Naive thymus-derived CD4-positive, alpha-beta T cell (primary cell): ENCODE results near the gene RIMS1. TPM values are rescaled to one million over a fixed set of nuclear protein-coding genes. Genes with fewer than 3 reads are reported as not detected.

Experiments used
- ATAC-seq: fragments of 150-1000 bp; cut with Tn5 transposase; 2 replicates; pipeline ENCODE4 v1.10.0; 2021; ENCODE audit warnings: mild to moderate bottlenecking, moderate library complexity
- CTCF ChIA-PET: fragments of 350-600 bp; sonication (Branson Sonifier 250); formaldehyde crosslinking; loops from one replicate; lab custom pipeline; 2021; ENCODE audit warnings: antibody characterized with exemption; lab: Charles Lee
- POLR2A ChIA-PET: fragments of 350-600 bp; sonication (Branson Sonifier 250); formaldehyde crosslinking; loops from one replicate; lab custom pipeline; 2021; ENCODE audit warnings: antibody characterized with exemption, inconsistent platforms; lab: Charles Lee
- DNase-seq, 9 donors: peaks; one replicate each; pipeline versions ENCODE4 v3.0.0 to v3.0.0-alpha.2; 2020 to 2022; ENCODE audit warnings: mixed read lengths in 1 of 9
- H3K27ac ChIP-seq: one replicate; pipeline ENCODE4 v1.7.0; 2013; ENCODE audit warnings: mild to moderate bottlenecking, low read depth, low read length, moderate library complexity
- H3K27me3 ChIP-seq, 2 donors: one replicate each; pipeline ENCODE4 v1.7.0; 2013; ENCODE audit warnings: low read length in 2 of 2, mild to moderate bottlenecking in 2 of 2, moderate library complexity in 2 of 2; ENCODE audit not compliant: control insufficient read depth in 2 of 2, insufficient read depth in 2 of 2
- H3K36me3 ChIP-seq, 3 experiments: 1 replicate in 2 of 3; 2 replicates in 1 of 3; pipeline ENCODE4 v1.7.0; 2013; ENCODE audit warnings: low read length in 3 of 3, mild to moderate bottlenecking in 3 of 3, moderate library complexity in 1 of 3; ENCODE audit not compliant: insufficient read depth in 3 of 3, control insufficient read depth in 2 of 3
- H3K4me1 ChIP-seq, 2 donors: one replicate each; pipeline ENCODE4 v1.7.0; 2013; ENCODE audit warnings: low read length in 2 of 2, mild to moderate bottlenecking in 2 of 2, moderate library complexity in 1 of 2; ENCODE audit not compliant: control insufficient read depth in 2 of 2, insufficient read depth in 2 of 2
- H3K4me3 ChIP-seq: 2 replicates; pipeline ENCODE4 v1.7.0; 2013; ENCODE audit warnings: mild to moderate bottlenecking, low read length
- H3K9me3 ChIP-seq, 3 experiments: 1 replicate in 2 of 3; 2 replicates in 1 of 3; pipeline ENCODE4 v1.7.0; 2013; ENCODE audit warnings: low read length in 3 of 3; ENCODE audit not compliant: control insufficient read depth in 2 of 3
- H3K27ac Mint-ChIP-seq, 9 donors: one replicate each; pipeline ENCODE4 v1.8.0; 2020 to 2022; ENCODE audit warnings: mixed read lengths in 9 of 9, mild to moderate bottlenecking in 8 of 9, moderate library complexity in 5 of 9, inconsistent platforms in 2 of 9
- H3K27me3 Mint-ChIP-seq, 5 donors: one replicate each; pipeline ENCODE4 v1.8.0; 2021 to 2022; ENCODE audit warnings: mixed read lengths in 5 of 5, mild to moderate bottlenecking in 1 of 5
- H3K36me3 Mint-ChIP-seq, 5 donors: one replicate each; pipeline ENCODE4 v1.8.0; 2020 to 2022; ENCODE audit warnings: mixed read lengths in 5 of 5, mild to moderate bottlenecking in 3 of 5, inconsistent platforms in 1 of 5
- H3K4me1 Mint-ChIP-seq, 7 donors: one replicate each; pipeline ENCODE4 v1.8.0; 2020 to 2022; ENCODE audit warnings: mixed read lengths in 7 of 7, mild to moderate bottlenecking in 3 of 7, inconsistent platforms in 1 of 7
- H3K4me3 Mint-ChIP-seq, 10 donors: one replicate each; pipeline ENCODE4 v1.8.0; 2020 to 2022; ENCODE audit warnings: mild to moderate bottlenecking in 10 of 10, mixed read lengths in 10 of 10, moderate library complexity in 6 of 10, inconsistent platforms in 2 of 10
- H3K9me3 Mint-ChIP-seq, 11 donors: one replicate each; pipeline ENCODE4 v1.8.0; 2020 to 2022; ENCODE audit warnings: mixed read lengths in 11 of 11, mild to moderate bottlenecking in 4 of 11, inconsistent platforms in 1 of 11, moderate library complexity in 1 of 11
- intact Hi-C, 2 donors: fragments of 100-400 bp; cut with micrococcal nuclease; formaldehyde crosslinking; loops; one replicate each; pipeline ENCODE4 v1.15.1; 2023
- polyA plus RNA-seq, 2 donors: library from polyadenylated mRNA; unstranded; fragments of 300-500 nt; fragmentation: Illumina TruSeq; gene quantifications; one replicate each; pipeline ENCODE4 v1.2.3, GENCODE V29; 2021
- total RNA-seq, 6 experiments: library from RNA in 5 of 6; stranded (reverse) in 5 of 6; gene quantifications; 1 replicate in 5 of 6; 2 replicates in 1 of 6; pipeline ENCODE4 v1.2.3 and lab custom pipeline; 2021 to 2026

Gene RIMS1
- total and polyA plus RNA-seq, 7 experiments from 2014 or later: not detected

DNA sequence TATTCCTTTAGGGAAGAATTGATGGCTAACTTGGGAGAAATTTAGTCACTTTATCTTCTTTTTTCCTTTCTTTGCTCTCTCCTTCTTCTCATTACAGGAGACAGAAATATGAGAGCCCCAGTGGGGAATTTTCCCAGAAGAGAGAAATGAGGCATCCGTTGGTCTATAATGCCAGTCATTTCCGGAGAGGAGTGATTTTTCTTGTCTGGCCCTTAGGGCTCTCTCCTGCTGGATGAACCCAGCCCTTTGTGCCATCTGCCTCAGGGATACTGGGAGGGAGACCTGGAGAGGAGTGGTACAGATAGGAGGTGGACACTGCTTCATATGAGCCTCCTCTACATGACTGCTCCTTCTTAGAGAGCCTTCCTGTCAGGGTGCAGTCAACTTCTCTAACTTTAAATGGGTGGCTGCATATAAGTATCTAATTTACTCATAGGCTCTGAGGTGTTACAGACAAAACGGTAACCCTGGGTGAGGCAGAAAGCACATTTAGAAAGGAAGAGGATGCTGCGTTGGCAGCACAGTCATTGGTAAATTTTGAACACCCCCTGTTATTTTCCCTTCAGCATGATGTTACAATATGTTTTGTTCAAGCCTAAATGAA, 21.9 kb downstream of the RIMS1 start:
- DNase-seq (no peak), ATAC-seq (no peak)
- Mint-ChIP-seq H3K4me1 (no peaks in the 10 kb centered on the region), H3K27me3 (no peaks in the 10 kb centered on the region), H3K9me3 (peaks cover 0 to 5% (median 0%) of the 10 kb centered on the region in 11 donors), H3K4me3 (no peak overlapping the region), H3K27ac (no peak overlapping the region), H3K36me3 (no peaks in the 10 kb centered on the region)
- H3K4me3 ChIP-seq: no peak overlapping the region
- ChIA-PET POLR2A (no interaction called here), CTCF (no interaction called here)
- intact Hi-C loops: no loop called here
- H3K27ac ChIP-seq: no peak overlapping the region
- no peaks in the 10 kb centered on the region for H3K36me3 ChIP-seq
- no peaks in the 10 kb centered on the region for H3K27me3 ChIP-seq
- no peaks in the 10 kb centered on the region for H3K4me1 ChIP-seq
- H3K9me3 ChIP-seq: no peaks in the 10 kb centered on the region

DNA sequence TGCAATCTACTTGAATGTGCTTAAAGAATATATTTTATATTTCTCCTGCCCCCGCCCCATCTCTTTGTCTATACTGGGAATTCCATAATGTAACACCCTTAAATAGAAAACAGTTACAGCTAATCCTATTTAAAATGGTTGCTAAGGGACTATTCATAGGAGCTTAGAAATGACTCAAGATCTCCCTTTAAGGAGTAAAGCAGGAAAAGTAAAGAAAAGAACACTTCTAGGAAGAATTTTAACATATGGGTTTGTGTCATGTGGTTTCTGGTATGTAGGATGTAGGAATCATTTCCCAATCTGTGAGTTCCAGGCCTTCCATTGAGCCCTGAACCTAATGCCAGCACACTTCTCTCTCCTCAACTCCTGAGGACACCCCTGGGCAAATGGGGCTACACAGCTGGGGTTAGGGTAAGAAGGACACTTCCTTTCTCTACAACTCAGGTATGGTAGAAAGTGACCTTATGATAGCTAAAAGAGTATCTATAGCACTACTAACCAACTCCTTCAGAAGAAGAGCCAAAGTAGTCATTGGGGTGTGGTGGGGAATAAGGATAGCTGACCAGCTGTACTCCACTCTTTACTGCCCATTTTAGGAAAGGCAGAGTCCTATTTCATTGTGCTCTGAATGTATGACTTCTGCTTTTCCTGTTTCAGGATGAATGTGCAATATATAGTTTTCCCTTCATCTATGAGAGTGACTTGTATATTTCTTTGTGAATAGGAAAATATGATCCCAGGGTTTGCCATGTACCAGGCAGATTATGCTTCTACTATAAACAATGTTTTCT, 27.3 kb downstream of the RIMS1 start:
- H3K4me3 Mint-ChIP-seq: no peak overlapping the region
- ATAC-seq (no peak), DNase-seq (no peak)
- ChIA-PET POLR2A (no interaction called here), CTCF (no interaction called here)
- no peaks in the 10 kb centered on the region for H3K27me3 Mint-ChIP-seq
- Histone ChIP-seq H3K9me3 (no peaks in the 10 kb centered on the region), H3K4me3 (no peak overlapping the region), H3K4me1 (no peaks in the 10 kb centered on the region), H3K27ac (no peak overlapping the region), H3K27me3 (no peaks in the 10 kb centered on the region), H3K36me3 (no peaks in the 10 kb centered on the region)
- H3K36me3 Mint-ChIP-seq: no peaks in the 10 kb centered on the region
- H3K9me3 Mint-ChIP-seq: peaks cover 0 to 6% (median 0%) of the 10 kb centered on the region in 11 donors
- H3K27ac Mint-ChIP-seq: no peak overlapping the region
- intact Hi-C loops: no loop called here
- H3K4me1 Mint-ChIP-seq: no peaks in the 10 kb centered on the region

DNA sequence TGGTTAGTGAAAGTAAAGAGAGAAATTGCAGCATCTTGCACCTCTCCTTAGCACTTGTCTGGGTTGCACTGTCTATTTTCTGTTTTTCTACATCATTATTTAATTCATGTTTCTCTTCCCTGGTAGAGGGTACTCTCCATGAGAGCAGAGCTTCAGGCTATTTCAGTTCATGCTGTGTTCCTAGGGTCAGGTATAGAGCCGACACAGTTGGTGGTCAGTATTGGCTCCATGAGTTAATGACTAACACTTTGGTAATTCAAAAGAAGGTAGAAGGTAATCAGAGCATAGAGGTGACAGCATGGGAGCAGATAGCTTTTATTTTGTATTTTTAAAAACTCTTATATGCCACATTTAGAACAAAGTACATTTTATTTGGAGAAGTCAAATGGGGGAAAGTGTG, 42.7 kb downstream of the RIMS1 start:
- no peak overlapping the region for H3K27ac ChIP-seq
- POLR2A ChIA-PET: no interaction called here
- Mint-ChIP-seq H3K27me3 (no peaks in the 10 kb centered on the region), H3K4me1 (no peaks in the 10 kb centered on the region), H3K36me3 (no peaks in the 10 kb centered on the region), H3K4me3 (no peak overlapping the region), H3K9me3 (peaks cover 0 to 7% (median 0%) of the 10 kb centered on the region in 11 donors), H3K27ac (no peak overlapping the region)
- no peak overlapping the region for H3K4me3 ChIP-seq
- H3K27me3 ChIP-seq: no peaks in the 10 kb centered on the region
- intact Hi-C loops: no loop called here
- H3K4me1 ChIP-seq: no peaks in the 10 kb centered on the region
- H3K36me3 ChIP-seq: no peaks in the 10 kb centered on the region
- DNase-seq (no peak), ATAC-seq (no peak)
- CTCF ChIA-PET: no interaction called here
- no peaks in the 10 kb centered on the region for H3K9me3 ChIP-seq

DNA sequence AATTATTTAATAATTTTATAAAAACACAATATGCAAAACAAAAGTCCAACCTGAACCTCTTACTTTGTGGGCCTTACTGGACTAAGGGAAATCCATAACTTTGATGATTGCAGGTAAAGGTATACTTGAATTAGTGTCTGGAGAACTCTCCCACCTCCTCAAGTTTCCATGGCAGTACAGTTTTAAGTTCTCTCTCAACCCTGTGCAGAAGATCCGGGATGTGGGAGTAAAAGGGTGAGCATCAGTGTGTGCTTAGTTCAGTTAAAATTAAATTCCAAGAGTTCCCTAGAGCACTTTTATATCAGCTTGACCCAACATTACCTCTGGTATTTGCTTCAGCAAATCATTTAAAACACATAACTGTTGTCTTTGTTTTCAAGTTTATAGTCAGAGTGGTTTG, 47.5 kb downstream of the RIMS1 start:
- peaks cover 0 to 11% (median 5%) of the 10 kb centered on the region in 11 donors for H3K9me3 Mint-ChIP-seq
- H3K36me3 Mint-ChIP-seq: peaks cover 0 to 3% (median 0%) of the 10 kb centered on the region in 5 donors
- ATAC-seq (no peak), DNase-seq (no peak)
- no peaks in the 10 kb centered on the region for H3K27me3 Mint-ChIP-seq
- ChIA-PET CTCF (no interaction called here), POLR2A (no interaction called here)
- H3K4me1 Mint-ChIP-seq: no peaks in the 10 kb centered on the region
- Histone ChIP-seq H3K27me3 (no peaks in the 10 kb centered on the region), H3K4me3 (no peak overlapping the region), H3K27ac (no peak overlapping the region), H3K4me1 (no peaks in the 10 kb centered on the region), H3K9me3 (no peaks in the 10 kb centered on the region), H3K36me3 (no peaks in the 10 kb centered on the region)
- no peak overlapping the region for H3K27ac Mint-ChIP-seq
- no peak overlapping the region for H3K4me3 Mint-ChIP-seq
- intact Hi-C loops: no loop called here

DNA sequence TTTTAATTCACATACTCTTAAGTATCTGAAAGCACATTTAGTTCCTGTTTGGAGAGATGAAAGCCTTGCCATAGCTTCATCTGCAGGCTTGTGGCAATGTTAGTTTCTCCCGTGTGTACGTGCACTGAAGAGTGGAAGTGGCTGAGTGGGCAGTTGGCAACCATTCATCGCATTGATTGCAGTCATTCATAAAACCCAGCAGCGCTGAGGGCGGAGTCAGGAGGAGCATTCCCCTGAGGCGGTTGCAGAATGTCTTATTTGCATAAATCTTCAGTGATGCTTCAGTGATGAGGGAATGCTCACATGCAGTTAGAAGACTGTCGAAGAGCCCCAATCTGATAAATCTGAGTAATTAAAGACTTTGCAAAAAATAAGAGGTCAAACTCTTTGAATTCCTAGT, 79.1 kb downstream of the RIMS1 start:
- no peak overlapping the region for H3K27ac Mint-ChIP-seq
- H3K4me1 Mint-ChIP-seq: no peaks in the 10 kb centered on the region
- H3K4me3 ChIP-seq: no peak overlapping the region
- POLR2A ChIA-PET: no interaction called here
- no peak overlapping the region for H3K4me3 Mint-ChIP-seq
- no peaks in the 10 kb centered on the region for H3K27me3 Mint-ChIP-seq
- CTCF ChIA-PET: no interaction called here
- intact Hi-C loops: no loop called here
- ATAC-seq (no peak), DNase-seq (no peak)
- H3K9me3 ChIP-seq: no peaks in the 10 kb centered on the region
- H3K9me3 Mint-ChIP-seq: peaks cover 0 to 21% (median 1%) of the 10 kb centered on the region in 11 donors
- H3K27me3 ChIP-seq: no peaks in the 10 kb centered on the region
- no peaks in the 10 kb centered on the region for H3K4me1 ChIP-seq
- no peaks in the 10 kb centered on the region for H3K36me3 Mint-ChIP-seq
- no peak overlapping the region for H3K27ac ChIP-seq
- no peaks in the 10 kb centered on the region for H3K36me3 ChIP-seq

DNA sequence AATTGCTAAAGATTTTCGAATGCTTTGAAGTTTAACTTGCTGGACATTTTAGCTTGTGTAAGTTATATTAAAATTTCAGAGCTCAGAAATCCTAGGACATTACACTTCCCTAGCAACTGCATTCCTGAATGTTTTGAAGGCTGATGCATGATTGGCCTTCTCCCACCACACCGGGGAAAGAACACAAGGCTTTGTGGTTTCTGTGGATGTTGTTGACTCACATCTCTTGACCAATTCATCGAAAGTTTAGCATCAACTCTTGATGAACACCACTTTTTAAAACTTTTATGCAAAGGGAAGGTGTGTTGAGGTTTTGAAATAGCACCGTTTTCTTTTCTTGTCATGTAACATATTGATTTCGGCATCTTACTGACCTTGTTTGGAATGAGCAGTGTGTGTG, 81.1 kb downstream of the RIMS1 start:
- ChIA-PET POLR2A (no interaction called here), CTCF (interaction anchor here (0.7 kb wide), 1 partner anchor 378 kb away, joined by 5 read pairs; no protein-coding TSS in a partner anchor)
- Histone ChIP-seq H3K4me1 (no peaks in the 10 kb centered on the region), H3K27me3 (no peaks in the 10 kb centered on the region), H3K36me3 (no peaks in the 10 kb centered on the region), H3K9me3 (no peaks in the 10 kb centered on the region), H3K4me3 (no peak overlapping the region), H3K27ac (no peak overlapping the region)
- Mint-ChIP-seq H3K4me1 (no peaks in the 10 kb centered on the region), H3K27ac (no peak overlapping the region), H3K27me3 (no peaks in the 10 kb centered on the region), H3K4me3 (no peak overlapping the region), H3K9me3 (peaks cover 0 to 20% (median 3%) of the 10 kb centered on the region in 11 donors), H3K36me3 (no peaks in the 10 kb centered on the region)
- intact Hi-C loops: no loop called here
- no peak for DNase-seq
- no peak for ATAC-seq

DNA sequence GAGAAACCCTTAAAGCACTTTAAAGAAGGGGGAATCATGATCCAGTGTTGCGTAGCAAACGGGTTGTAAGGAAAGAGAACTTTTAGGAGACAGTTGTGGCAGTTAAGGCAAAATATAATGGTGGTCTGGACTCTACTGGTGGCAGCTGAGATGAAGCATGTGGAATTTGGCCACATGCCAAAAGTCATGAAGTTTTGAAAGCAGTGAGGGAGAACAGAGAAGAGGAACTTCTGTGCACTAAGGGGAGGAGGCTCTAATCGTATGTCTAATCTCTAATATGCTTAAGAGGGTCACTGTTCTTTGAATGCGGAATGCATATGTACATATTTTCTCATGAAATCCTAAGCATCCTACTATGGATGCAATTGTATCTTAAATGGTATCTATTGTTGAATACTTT, 91.5 kb downstream of the RIMS1 start:
- ATAC-seq (no peak), DNase-seq (no peak)
- intact Hi-C loops: no loop called here
- no peaks in the 10 kb centered on the region for H3K27me3 ChIP-seq
- no peak overlapping the region for H3K4me3 Mint-ChIP-seq
- H3K27ac ChIP-seq: no peak overlapping the region
- no peaks in the 10 kb centered on the region for H3K36me3 ChIP-seq
- no peak overlapping the region for H3K27ac Mint-ChIP-seq
- peaks cover 0 to 12% (median 0%) of the 10 kb centered on the region in 11 donors for H3K9me3 Mint-ChIP-seq
- no peaks in the 10 kb centered on the region for H3K36me3 Mint-ChIP-seq
- no peaks in the 10 kb centered on the region for H3K4me1 ChIP-seq
- no peaks in the 10 kb centered on the region for H3K27me3 Mint-ChIP-seq
- ChIA-PET CTCF (no interaction called here), POLR2A (no interaction called here)
- H3K9me3 ChIP-seq: no peaks in the 10 kb centered on the region
- H3K4me3 ChIP-seq: no peak overlapping the region
- H3K4me1 Mint-ChIP-seq: no peaks in the 10 kb centered on the region
